Mesendoderm (in vitro differentiated cells): Measurements from ENCODE around the gene THNSL1.
A peak's percentile ranks its signal among the peaks of the same experiment; 100 is the strongest.

Experiments
- DNase-seq: peaks from one replicate; pipeline ENCODE4 v3.0.0; 2013
- H2AK5ac ChIP-seq: 2 replicates; pipeline ENCODE4 v1.6.1; 2013; ENCODE audit warnings: low read length, inconsistent platforms
- H2BK120ac ChIP-seq: 2 replicates; pipeline ENCODE4 v1.6.1; 2013; ENCODE audit warnings: low read depth, mild to moderate bottlenecking, low read length, moderate library complexity, mixed read lengths
- H2BK15ac ChIP-seq: replicated peaks from 2 replicates; pipeline ENCODE4 v1.6.1; 2013; ENCODE audit warnings: low read depth, mild to moderate bottlenecking, moderate library complexity
- H2BK5ac ChIP-seq: 2 replicates; pipeline ENCODE4 v1.6.1; 2013; ENCODE audit warnings: low read length, inconsistent platforms
- H3K18ac ChIP-seq: 2 replicates; pipeline ENCODE4 v1.6.1; 2013; ENCODE audit warnings: mild to moderate bottlenecking, low read length, mixed read lengths
- H3K23ac ChIP-seq: one replicate; pipeline ENCODE4 v1.6.1; 2013; ENCODE audit warnings: low read length
- H3K27ac ChIP-seq: 2 replicates; pipeline ENCODE4 v1.5.1; 2013; ENCODE audit warnings: low read depth, mild to moderate bottlenecking, inconsistent platforms, low read length, moderate library complexity
- H3K27me3 ChIP-seq: 2 replicates; pipeline ENCODE4 v1.6.1; 2013; ENCODE audit warnings: low read length, control low read depth, mild to moderate bottlenecking, inconsistent platforms; ENCODE audit not compliant: insufficient read depth, poor library complexity
- H3K36me3 ChIP-seq: 2 replicates; pipeline ENCODE4 v1.6.1; 2013; ENCODE audit warnings: low read length, inconsistent platforms; ENCODE audit not compliant: control insufficient read depth, insufficient read depth
- H3K4ac ChIP-seq: one replicate; pipeline ENCODE4 v1.6.1; 2013; ENCODE audit warnings: low read depth, mild to moderate bottlenecking, low read length, moderate library complexity
- H3K4me1 ChIP-seq: 2 replicates; pipeline ENCODE4 v1.6.1; 2013; ENCODE audit warnings: low read depth, low read length, inconsistent platforms; ENCODE audit not compliant: control insufficient read depth
- H3K4me2 ChIP-seq: 2 replicates; pipeline ENCODE4 v1.6.1; 2013; ENCODE audit warnings: low read length
- H3K4me3 ChIP-seq: 2 replicates; pipeline ENCODE4 v1.5.1; 2013; ENCODE audit warnings: mild to moderate bottlenecking, low read length
- H3K56ac ChIP-seq: one replicate; pipeline ENCODE4 v1.6.1; 2013; ENCODE audit warnings: low read length
- H3K79me1 ChIP-seq: 2 replicates; pipeline ENCODE4 v1.6.1; 2013; ENCODE audit warnings: low read length, inconsistent platforms
- H3K79me2 ChIP-seq: 2 replicates; pipeline ENCODE4 v1.6.1; 2013; ENCODE audit warnings: mild to moderate bottlenecking, low read length; ENCODE audit not compliant: control insufficient read depth, insufficient read depth
- H3K9ac ChIP-seq: 2 replicates; pipeline ENCODE4 v1.6.1; 2013; ENCODE audit warnings: low read length, inconsistent platforms
- H4K5ac ChIP-seq: one replicate; pipeline ENCODE4 v1.6.1; 2013; ENCODE audit warnings: low read length
- H4K8ac ChIP-seq: one replicate; pipeline ENCODE4 v1.6.1; 2013; ENCODE audit warnings: low read depth, mild to moderate bottlenecking, control low read depth, low read length, moderate library complexity
- WGBS: extraction: QIAGEN DNeasy Blood & Tissue Kit; methylation state at CpG from one replicate; pipeline ENCODE4 v1.1.7; 2013; ENCODE audit warnings: low lambda C conversion rate, missing lambda C conversion rate; ENCODE audit not compliant: insufficient coverage; ENCODE audit errors: extremely low coverage; 5-methylcytosine and 5-hydroxymethylcytosine counted together

THNSL1 gene

DNA sequence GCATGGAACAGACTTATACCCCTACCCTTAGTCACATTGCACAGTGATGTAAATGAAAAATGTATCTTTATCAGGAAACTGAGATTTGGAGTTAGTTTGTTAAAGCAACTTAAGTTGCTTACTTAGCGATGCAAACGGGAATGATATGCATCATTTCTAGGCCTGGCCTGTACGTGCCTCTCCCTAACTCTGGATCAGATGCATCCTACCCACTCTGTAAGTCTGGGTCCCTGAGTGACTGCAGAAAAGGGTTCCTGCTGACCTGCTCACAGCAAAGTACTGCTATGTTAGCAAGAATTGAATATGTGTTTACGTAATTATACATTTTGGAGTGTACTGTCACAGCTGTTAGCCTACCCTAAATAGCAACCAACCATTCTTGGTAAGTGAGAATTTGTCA, 33.3 kb upstream of the THNSL1 start:
- Histone ChIP-seq H3K79me2 (no peaks in the 10 kb centered on the region), H3K4ac (no peak overlapping the region), H3K56ac (no peak overlapping the region), H3K23ac (no peak overlapping the region), H3K18ac (no peak overlapping the region), H4K8ac (no peak overlapping the region), H3K4me1 (no peaks in the 10 kb centered on the region), H3K79me1 (no peaks in the 10 kb centered on the region), H3K4me2 (no peak overlapping the region), H2BK120ac (no peak overlapping the region), H2BK15ac (no peak overlapping the region), H4K5ac (no peak overlapping the region), H3K27me3 (no peaks in the 10 kb centered on the region), H2AK5ac (no peak overlapping the region), H3K9ac (no peak overlapping the region), H3K36me3 (no peaks in the 10 kb centered on the region), H2BK5ac (no peak overlapping the region), H3K27ac (no peak overlapping the region), H3K4me3 (no peak overlapping the region)
- DNase-seq: no peak
- WGBS: no CpG with 5 or more reads among the region's 4 CpGs

- H3K27ac ChIP-seq: no peak overlapping the region
- H3K36me3 ChIP-seq: no peaks in the 10 kb centered on the region
- no peak overlapping the region for H3K56ac ChIP-seq
- H2BK15ac ChIP-seq: no peak overlapping the region
- H3K18ac ChIP-seq: no peak overlapping the region
- no peak overlapping the region for H3K4ac ChIP-seq
- no peaks in the 10 kb centered on the region for H3K79me1 ChIP-seq
- no peak overlapping the region for H3K23ac ChIP-seq
- no peaks in the 10 kb centered on the region for H3K79me2 ChIP-seq
- no peaks in the 10 kb centered on the region for H3K27me3 ChIP-seq
- WGBS: no CpG with 5 or more reads among the region's 3 CpGs
- H4K8ac ChIP-seq: no peak overlapping the region
- H3K4me2 ChIP-seq: no peak overlapping the region
- H3K4me3 ChIP-seq: no peak overlapping the region
- H3K9ac ChIP-seq: no peak overlapping the region
- no peak for DNase-seq
- H3K4me1 ChIP-seq: no peaks in the 10 kb centered on the region
- no peak overlapping the region for H4K5ac ChIP-seq
- no peak overlapping the region for H2BK5ac ChIP-seq
- no peak overlapping the region for H2AK5ac ChIP-seq
- H2BK120ac ChIP-seq: no peak overlapping the region
These were observed 32.5 kb upstream of the THNSL1 start for GRCh38 chr10:24983946-24984345.

DNA sequence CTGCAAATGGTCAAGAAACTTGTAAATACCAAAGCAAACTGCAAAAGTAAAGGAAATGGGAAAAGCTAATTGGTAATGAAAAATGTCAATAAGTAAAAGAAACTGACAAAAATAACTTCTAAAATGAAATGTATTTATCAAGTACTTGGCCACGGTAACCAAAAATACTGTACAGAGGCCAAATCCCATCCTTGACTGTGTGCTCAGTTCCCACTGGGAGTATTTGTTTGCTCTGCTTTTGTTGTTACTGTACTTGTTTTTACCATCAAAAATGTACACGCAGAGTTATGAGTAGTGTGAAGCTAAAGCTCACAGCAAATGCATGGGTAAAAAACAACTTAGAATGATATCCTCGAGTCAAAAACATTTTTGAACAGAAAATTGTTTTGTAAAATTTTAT, 31.5 kb upstream of the THNSL1 start:
- Histone ChIP-seq H4K5ac (no peak overlapping the region), H3K79me1 (no peaks in the 10 kb centered on the region), H2AK5ac (no peak overlapping the region), H3K27me3 (no peaks in the 10 kb centered on the region), H3K56ac (no peak overlapping the region), H2BK120ac (no peak overlapping the region), H3K27ac (no peak overlapping the region), H3K4me3 (no peak overlapping the region), H3K36me3 (no peaks in the 10 kb centered on the region), H4K8ac (no peak overlapping the region), H3K23ac (no peak overlapping the region), H2BK15ac (no peak overlapping the region), H3K4ac (no peak overlapping the region), H3K18ac (no peak overlapping the region), H3K79me2 (no peaks in the 10 kb centered on the region), H3K9ac (no peak overlapping the region), H2BK5ac (no peak overlapping the region), H3K4me2 (no peak overlapping the region), H3K4me1 (no peaks in the 10 kb centered on the region)
- no peak for DNase-seq
- no CpG with 5 or more reads among the region's 3 CpGs for WGBS

- Histone ChIP-seq H3K36me3 (no peaks in the 10 kb centered on the region), H2BK120ac (no peak overlapping the region), H2BK15ac (no peak overlapping the region), H3K4ac (no peak overlapping the region), H2AK5ac (no peak overlapping the region), H3K56ac (no peak overlapping the region), H3K79me2 (no peaks in the 10 kb centered on the region), H3K9ac (no peak overlapping the region), H3K27me3 (no peaks in the 10 kb centered on the region), H3K23ac (no peak overlapping the region), H3K4me1 (no peaks in the 10 kb centered on the region), H3K4me3 (no peak overlapping the region), H3K79me1 (no peaks in the 10 kb centered on the region), H3K4me2 (no peak overlapping the region), H3K18ac (no peak overlapping the region), H2BK5ac (no peak overlapping the region), H4K5ac (no peak overlapping the region), H3K27ac (no peak overlapping the region), H4K8ac (no peak overlapping the region)
- DNase-seq: peak; percentile 2
- WGBS: no CpG with 5 or more reads among the region's 12 CpGs
These were observed 27.4 kb upstream of the THNSL1 start for GRCh38 chr10:24988831-24989640.

GRCh38 chr10:24989867-24990266, 26.5 kb upstream of the THNSL1 start:
- no peaks in the 10 kb centered on the region for H3K79me1 ChIP-seq
- H4K5ac ChIP-seq: no peak overlapping the region
- no peak overlapping the region for H4K8ac ChIP-seq
- H3K4ac ChIP-seq: no peak overlapping the region
- DNase-seq: no peak
- H2BK15ac ChIP-seq: no peak overlapping the region
- no peak overlapping the region for H3K27ac ChIP-seq
- H3K4me2 ChIP-seq: no peak overlapping the region
- H2BK120ac ChIP-seq: no peak overlapping the region
- no peak overlapping the region for H3K9ac ChIP-seq
- no peaks in the 10 kb centered on the region for H3K27me3 ChIP-seq
- H3K4me3 ChIP-seq: no peak overlapping the region
- H3K18ac ChIP-seq: no peak overlapping the region
- H3K4me1 ChIP-seq: no peaks in the 10 kb centered on the region
- no peak overlapping the region for H2AK5ac ChIP-seq
- H3K79me2 ChIP-seq: no peaks in the 10 kb centered on the region
- no peak overlapping the region for H2BK5ac ChIP-seq
- no peaks in the 10 kb centered on the region for H3K36me3 ChIP-seq
- H3K23ac ChIP-seq: no peak overlapping the region
- WGBS: no CpG with 5 or more reads among the region's 1 CpG
- no peak overlapping the region for H3K56ac ChIP-seq

GRCh38 chr10:24991298-24991697, 25.1 kb upstream of the THNSL1 start:
- Histone ChIP-seq H2BK5ac (no peak overlapping the region), H3K56ac (no peak overlapping the region), H2AK5ac (no peak overlapping the region), H3K4me3 (no peak overlapping the region), H3K9ac (no peak overlapping the region), H3K4me1 (no peaks in the 10 kb centered on the region), H3K18ac (no peak overlapping the region), H3K36me3 (no peaks in the 10 kb centered on the region), H3K27me3 (no peaks in the 10 kb centered on the region), H3K27ac (no peak overlapping the region), H3K79me2 (no peaks in the 10 kb centered on the region), H4K8ac (no peak overlapping the region), H3K4me2 (no peak overlapping the region), H3K79me1 (no peaks in the 10 kb centered on the region), H2BK15ac (no peak overlapping the region), H3K4ac (no peak overlapping the region), H3K23ac (no peak overlapping the region), H4K5ac (no peak overlapping the region), H2BK120ac (no peak overlapping the region)
- no peak for DNase-seq
- whole genome bisulfite sequencing: no CpG with 5 or more reads among the region's 13 CpGs
